ENCODE results near the gene CPXM1. TPM values are rescaled to one million over a fixed set of nuclear protein-coding genes. Genes with fewer than 3 reads are reported as not detected.

Gene CPXM1
- total and polyA plus RNA-seq, 10 donors = 0.23 to 2.9 (median 0.48) TPM

DNA sequence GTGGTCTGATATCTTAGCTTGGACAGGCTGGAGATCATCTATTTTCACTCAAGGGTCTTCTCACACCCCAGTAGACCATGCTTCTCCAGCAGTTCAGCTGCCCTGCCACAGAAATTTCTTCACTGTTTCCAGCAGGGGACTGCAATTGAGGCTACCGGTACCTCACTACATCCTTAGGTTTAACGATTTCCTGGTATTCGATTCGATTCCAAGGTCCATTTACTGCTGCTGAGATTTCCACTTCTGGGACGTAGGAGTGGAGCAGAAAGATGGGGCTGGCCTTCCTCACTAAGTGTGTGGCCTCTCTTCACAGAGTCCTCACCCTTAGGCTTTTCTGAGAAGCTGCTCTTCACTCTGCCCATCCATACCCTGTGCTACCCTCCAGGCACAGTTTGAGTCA, 46.3 kb upstream of the CPXM1 start:
- Histone ChIP-seq H3K27ac (no peak overlapping the region), H3K4me1 (peaks cover 0 to 16% (median 5%) of the 10 kb centered on the region in 6 donors), H3K9me3 (no peaks in the 10 kb centered on the region), H3K4me3 (no peak overlapping the region), H3K27me3 (replicated peaks in 1 of 7) (no peaks in the 10 kb centered on the region), H3K36me3 (peaks cover 0 to 34% (median 0%) of the 10 kb centered on the region in 6 donors)
- DNase-seq = no peak
- TF ChIP-seq, protein P1, sequence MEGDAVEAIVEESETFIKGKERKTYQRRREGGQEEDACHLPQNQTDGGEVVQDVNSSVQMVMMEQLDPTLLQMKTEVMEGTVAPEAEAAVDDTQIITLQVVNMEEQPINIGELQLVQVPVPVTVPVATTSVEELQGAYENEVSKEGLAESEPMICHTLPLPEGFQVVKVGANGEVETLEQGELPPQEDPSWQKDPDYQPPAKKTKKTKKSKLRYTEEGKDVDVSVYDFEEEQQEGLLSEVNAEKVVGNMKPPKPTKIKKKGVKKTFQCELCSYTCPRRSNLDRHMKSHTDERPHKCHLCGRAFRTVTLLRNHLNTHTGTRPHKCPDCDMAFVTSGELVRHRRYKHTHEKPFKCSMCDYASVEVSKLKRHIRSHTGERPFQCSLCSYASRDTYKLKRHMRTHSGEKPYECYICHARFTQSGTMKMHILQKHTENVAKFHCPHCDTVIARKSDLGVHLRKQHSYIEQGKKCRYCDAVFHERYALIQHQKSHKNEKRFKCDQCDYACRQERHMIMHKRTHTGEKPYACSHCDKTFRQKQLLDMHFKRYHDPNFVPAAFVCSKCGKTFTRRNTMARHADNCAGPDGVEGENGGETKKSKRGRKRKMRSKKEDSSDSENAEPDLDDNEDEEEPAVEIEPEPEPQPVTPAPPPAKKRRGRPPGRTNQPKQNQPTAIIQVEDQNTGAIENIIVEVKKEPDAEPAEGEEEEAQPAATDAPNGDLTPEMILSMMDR (IDR thresholded peaks at IDR 0.05 in 8 of 11, conservative IDR thresholded peaks at IDR 0.05 in 3 of 11) = no peak
- no peak for TF ChIP-seq POLR2AphosphoS5 (IDR thresholded peaks at IDR 0.05)
- no peak for TF ChIP-seq POLR2A (IDR thresholded peaks at IDR 0.05)
- WGBS, 5 donors = 53 to 83% (median 68%) methylated on average over 5 of the region's 5 CpGs
- intact Hi-C loops (cut with DNase I; ENCODE audit: low total_unique reads) = no loop called here

DNA sequence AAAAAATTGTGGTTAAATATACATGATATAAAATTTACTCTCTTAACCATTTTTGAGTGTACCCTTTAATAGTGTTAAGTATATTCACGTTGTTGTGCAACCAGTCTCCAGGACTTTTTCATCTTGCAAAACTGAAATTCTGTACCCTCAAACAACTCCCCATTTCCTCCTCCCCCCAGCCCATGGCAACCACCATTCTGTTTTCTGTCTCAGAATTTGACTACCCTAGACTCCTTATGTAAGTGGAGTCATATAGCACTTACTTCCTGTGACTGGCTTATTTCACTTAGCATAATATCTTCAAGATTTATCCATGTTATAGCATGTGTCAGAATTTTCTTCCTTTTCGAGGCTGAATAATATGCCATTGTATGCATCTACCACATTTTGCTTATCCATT, 45.2 kb upstream of the CPXM1 start:
- intact Hi-C loops (cut with DNase I; ENCODE audit: low total_unique reads) = no loop called here
- H3K4me3 ChIP-seq = no peak overlapping the region
- DNase-seq = no peak
- H3K27me3 ChIP-seq (replicated peaks in 1 of 7) = no peaks in the 10 kb centered on the region
- no peak overlapping the region for H3K27ac ChIP-seq
- H3K36me3 ChIP-seq = peaks cover 0 to 34% (median 0%) of the 10 kb centered on the region in 6 donors
- WGBS, 5 donors = 60 to 76% (median 72%) methylated on average over 2 of the region's 2 CpGs
- no peaks in the 10 kb centered on the region for H3K9me3 ChIP-seq
- H3K4me1 ChIP-seq = peaks cover 0 to 24% (median 14%) of the 10 kb centered on the region in 6 donors
- TF ChIP-seq, protein P1 (IDR thresholded peaks at IDR 0.05 in 8 of 11, conservative IDR thresholded peaks at IDR 0.05 in 3 of 11) = no peak

DNA sequence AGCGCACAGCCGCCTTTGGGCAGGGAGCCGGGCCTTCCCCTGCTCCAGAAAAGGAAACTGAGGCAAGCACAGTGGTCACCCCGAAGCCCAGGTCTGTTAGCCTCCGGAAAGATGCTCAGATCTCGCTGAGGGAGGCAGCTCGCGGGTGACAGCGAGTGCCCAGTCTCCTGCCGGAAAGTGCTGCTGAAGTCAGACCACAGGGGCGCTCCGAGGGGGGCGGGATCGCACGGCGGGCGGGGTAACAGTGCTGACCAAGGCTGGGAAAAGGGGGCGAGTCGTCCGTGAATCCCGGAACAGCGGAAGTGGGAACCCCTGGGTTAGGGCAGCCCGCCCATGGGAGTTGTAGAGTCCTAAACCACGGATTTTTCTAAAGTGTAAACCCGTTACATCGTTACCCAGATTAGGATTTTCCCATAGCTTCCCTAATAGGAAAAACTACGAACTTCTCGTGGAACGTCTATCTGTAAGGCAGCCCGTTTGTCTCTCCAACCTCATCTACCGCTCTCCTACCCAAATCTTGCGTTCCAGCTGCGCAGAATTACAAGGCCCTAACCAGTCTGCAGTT, 40.6 kb upstream of the CPXM1 start:
- Histone ChIP-seq H3K4me3 (peak overlapping the region; percentile 73 to 98 (median 96)), H3K4me1 (peaks cover 8 to 45% (median 32%) of the 10 kb centered on the region in 6 donors), H3K27ac (peak overlapping the region; percentile 89 to 97 (median 96)), H3K36me3 (peaks cover 0 to 36% (median 3%) of the 10 kb centered on the region in 6 donors), H3K9me3 (no peaks in the 10 kb centered on the region), H3K27me3 (replicated peaks in 1 of 7) (no peaks in the 10 kb centered on the region)
- WGBS, 5 donors = 8 to 12% (median 9%) methylated on average over 22 to 33 of the region's 33 CpGs
- intact Hi-C loops (cut with DNase I; ENCODE audit: low total_unique reads) = no loop called here
- peak; percentile 90 for DNase-seq
- TF ChIP-seq POLR2AphosphoS5 (IDR thresholded peaks at IDR 0.05) = no peak
- no peak for TF ChIP-seq POLR2A (IDR thresholded peaks at IDR 0.05)
- TF ChIP-seq, protein P1 (IDR thresholded peaks at IDR 0.05 in 8 of 11, conservative IDR thresholded peaks at IDR 0.05 in 3 of 11) = no peak

DNA sequence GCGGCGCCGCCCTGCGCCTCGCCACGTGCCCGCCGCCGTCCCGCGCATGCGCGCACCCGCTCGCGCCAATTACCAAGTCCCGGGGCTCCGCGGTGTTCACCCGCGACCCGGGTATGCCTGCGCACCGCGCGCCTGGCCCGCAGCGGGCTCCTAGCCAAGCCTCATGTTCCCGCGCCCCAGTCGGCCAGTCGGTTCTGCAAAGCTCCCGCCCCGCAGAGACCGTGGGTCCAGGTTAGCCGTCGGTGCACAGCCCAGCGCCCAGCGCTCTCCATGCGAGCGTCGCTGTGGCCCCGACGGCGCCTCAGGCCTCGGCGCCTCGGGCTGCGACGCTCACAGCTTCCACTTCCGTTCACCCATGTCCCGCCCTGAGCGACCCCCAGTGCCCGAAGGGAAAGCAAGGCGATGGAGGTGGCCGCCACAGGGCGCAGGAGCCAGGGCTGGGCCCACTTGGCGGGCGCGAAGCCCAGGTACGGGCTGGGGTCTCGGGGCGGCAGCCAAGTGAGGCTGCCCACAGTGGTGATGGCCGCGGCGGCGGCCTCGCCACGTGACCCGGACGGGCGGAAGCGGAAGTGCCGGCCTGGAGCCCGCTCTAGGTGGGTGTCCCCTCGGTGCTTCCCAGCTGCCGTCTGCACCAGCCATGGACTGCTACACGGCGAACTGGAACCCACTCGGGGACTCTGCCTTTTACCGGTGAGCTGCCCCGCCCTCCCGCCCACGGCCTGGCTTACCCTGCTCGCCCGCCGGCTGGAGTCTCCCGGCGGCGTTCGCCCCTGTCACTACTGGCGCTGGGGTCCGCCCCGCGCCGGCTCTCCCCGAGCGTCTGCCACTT, 39.9 kb upstream of the CPXM1 start, which contains the start of the genes PCED1A and VPS16:
Gene PCED1A (minus strand): TSS at position 518 of the 829 bp plus-strand sequence. CDS start 743 bp downstream, outside the sequence.
Gene VPS16 (plus strand): TSS at position 608 of the 829 bp plus-strand sequence. CDS start 30 bp downstream, at position 638.
- DNase-seq = peak; percentile 97
- H3K9me3 ChIP-seq = no peaks in the 10 kb centered on the region
- H3K27ac ChIP-seq = peak within 1 kb of the TSS; percentile 89 to 97 (median 96)
- H3K4me1 ChIP-seq = peaks cover 8 to 45% (median 32%) of the 10 kb centered on the region in 6 donors
- intact Hi-C loops (cut with DNase I; ENCODE audit: low total_unique reads) = no loop called here
- TF ChIP-seq POLR2A (IDR thresholded peaks at IDR 0.05) (peak in 1 of 3 donors; percentile 64), POLR2AphosphoS5 (IDR thresholded peaks at IDR 0.05) (peak; percentile 91 to 95 (median 93))
- TF ChIP-seq, protein P1 (IDR thresholded peaks at IDR 0.05 in 8 of 11, conservative IDR thresholded peaks at IDR 0.05 in 3 of 11) = no peak
- H3K36me3 ChIP-seq = peaks cover 0 to 43% (median 3%) of the 10 kb centered on the region in 6 donors
- no peaks in the 10 kb centered on the region for H3K27me3 ChIP-seq (replicated peaks in 1 of 7)
- 0 to 10% (median 4%) methylated on average over 25 to 98 of the region's 98 CpGs for WGBS, 5 donors
- peak within 1 kb of the TSS; percentile 73 to 98 (median 96) for H3K4me3 ChIP-seq

Data from spleen (tissue), 11 donors.